A549 (cell line): ENCODE measurements around the gene ZSCAN10. TPM values are rescaled to one million over a fixed set of nuclear protein-coding genes. Genes with fewer than 3 reads are reported as not detected.

Experiments used
- ATAC-seq, 2 experiments: fragments of 200-7000 bp in 1 of 2; fragments of >200 bp in 1 of 2; cut with Nextera tagmentation in 1 of 2; cut with Tn5 transposase in 1 of 2; 3 replicates each; pipeline versions ENCODE4 v1.8.0 to v1.9.1; 2018 to 2020; ENCODE audit warnings: mild to moderate bottlenecking in 1 of 2, moderate library complexity in 1 of 2
- CTCF ChIA-PET: fragments of 300-600 bp; sonication (Branson Sonifier 250); formaldehyde crosslinking; extraction: SDS; loops from one replicate; lab custom pipeline; 2021; ENCODE audit warnings: antibody characterized with exemption, inconsistent platforms; lab: Yijun Ruan, JAX
- POLR2A ChIA-PET: fragments of 350-600 bp; formaldehyde crosslinking; extraction: SDS; loops from one replicate; lab custom pipeline; 2021; ENCODE audit warnings: antibody characterized with exemption, inconsistent platforms; lab: Yijun Ruan, JAX
- DNase-seq, 2 experiments: peaks; one replicate each; pipeline versions ENCODE4 v3.0.0 to v3.0.0-alpha.2; 2011 to 2016; ENCODE audit warnings: low read depth in 1 of 2, low spot score in 1 of 2
- FAIRE-seq: peaks from 2 replicates; lab custom pipeline; 2011; peaks lifted over from hg19 to GRCh38; lab: Jason Lieb, UNC
- H3K27ac ChIP-seq, 2 experiments: fragments of >200 bp; sonication (Bioruptor Twin); formaldehyde crosslinking; 3 replicates each; pipeline ENCODE4 v1.5.1; 2016 to 2017
- H3K4me1 ChIP-seq: fragments of >200 bp; sonication (Bioruptor Twin); formaldehyde crosslinking; 3 replicates; pipeline ENCODE4 v1.6.1; 2016
- H3K4me2 ChIP-seq: fragments of >200 bp; sonication (Bioruptor Twin); formaldehyde crosslinking; 3 replicates; pipeline ENCODE4 v1.6.1; 2016
- H3K4me3 ChIP-seq: fragments of >200 bp; sonication (Bioruptor Twin); formaldehyde crosslinking; 3 replicates; pipeline ENCODE4 v1.5.1; 2016
- H3K9me3 ChIP-seq: fragments of >200 bp; sonication (Bioruptor Twin); formaldehyde crosslinking; 3 replicates; pipeline ENCODE4 v1.6.1; 2016
- BHLHE40 ChIP-seq: IDR thresholded peaks from 2 replicates; pipeline ENCODE4 v1.6.1; 2012; ENCODE audit warnings: low read depth, low read length, inconsistent platforms
- CBX2 ChIP-seq: fragments of 200-600 bp; sonication (generic); IDR thresholded peaks from 2 replicates; pipeline ENCODE4 v1.6.1; 2016; ENCODE audit warnings: low read depth, mild to moderate bottlenecking, borderline replicate concordance
- CBX8 ChIP-seq: fragments of 200-600 bp; sonication (generic); IDR thresholded peaks from 2 replicates; pipeline ENCODE4 v1.6.1; 2016
- CHD2 ChIP-seq: fragments of 150-350 bp; IDR thresholded peaks from 2 replicates; pipeline ENCODE4 v1.6.1; 2014; ENCODE audit warnings: low read length; ENCODE audit not compliant: partially characterized antibody
- CHD4 ChIP-seq: fragments of 200-600 bp; sonication (generic); IDR thresholded peaks from 2 replicates; pipeline ENCODE4 v1.6.1; 2016; ENCODE audit warnings: antibody characterized with exemption, mild to moderate bottlenecking, borderline replicate concordance
- EHF ChIP-seq: fragments of 250-450 bp; sonication (Bioruptor Pico); IDR thresholded peaks from 2 replicates; pipeline ENCODE4 v1.5.0; 2020; ENCODE audit warnings: mild to moderate bottlenecking
- EHMT2 ChIP-seq: fragments of 200-600 bp; sonication (generic); IDR thresholded peaks from 2 replicates; pipeline ENCODE4 v1.6.1; 2016; ENCODE audit warnings: antibody characterized with exemption, low read depth, mild to moderate bottlenecking, moderate library complexity
- EP300 ChIP-seq, 2 experiments: fragments of >200 bp; sonication (Bioruptor Twin); formaldehyde crosslinking; IDR thresholded peaks; 2 replicates in 1 of 2; 3 replicates in 1 of 2; pipeline ENCODE4 v1.6.1; 2016 to 2017
- ESRRA ChIP-seq: fragments of 150-350 bp; IDR thresholded peaks from 2 replicates; pipeline ENCODE4 v1.6.1; 2014; ENCODE audit warnings: mild to moderate bottlenecking, low read length, borderline replicate concordance
- FOXS1 ChIP-seq: fragments of 250-450 bp; sonication (Bioruptor Pico); IDR thresholded peaks from 2 replicates; pipeline ENCODE4 v1.5.0; 2020; ENCODE audit warnings: mild to moderate bottlenecking, moderate library complexity
- HEYL ChIP-seq: fragments of 250-450 bp; sonication (Bioruptor Pico); IDR thresholded peaks from 2 replicates; pipeline ENCODE4 v1.8.0; 2021; ENCODE audit warnings: mild to moderate bottlenecking, moderate library complexity
- HOXB5 ChIP-seq: fragments of 250-450 bp; sonication (Bioruptor Pico); IDR thresholded peaks from 2 replicates; pipeline ENCODE4 v1.5.0; 2020; ENCODE audit warnings: mild to moderate bottlenecking, moderate library complexity
- JUNB ChIP-seq: fragments of >200 bp; sonication (Bioruptor Twin); formaldehyde crosslinking; IDR thresholded peaks from 2 replicates; pipeline ENCODE4 v1.6.1; 2016
- KDM1A ChIP-seq: fragments of 200-600 bp; sonication (generic); IDR thresholded peaks from 2 replicates; pipeline ENCODE4 v1.6.1; 2016; ENCODE audit warnings: low read depth, mild to moderate bottlenecking
- MYC ChIP-seq: IDR thresholded peaks from 2 replicates; pipeline ENCODE4 v1.6.1; 2012; ENCODE audit warnings: mild to moderate bottlenecking, inconsistent platforms, low read length, improper control_type of control experiment, borderline replicate concordance
- NFE2L2 ChIP-seq: fragments of 150-350 bp; conservative IDR thresholded peaks from 2 replicates; pipeline ENCODE4 v1.6.1; 2014; ENCODE audit warnings: low read length
- NR3C1 ChIP-seq: fragments of >200 bp; sonication (Bioruptor Twin); formaldehyde crosslinking; IDR thresholded peaks from 3 replicates; pipeline ENCODE4 v1.6.1; 2017
- PHF8 ChIP-seq: fragments of 200-600 bp; sonication (generic); IDR thresholded peaks from 2 replicates; pipeline ENCODE4 v1.6.1; 2016; ENCODE audit warnings: low read depth, mild to moderate bottlenecking, antibody characterized with exemption, moderate library complexity, borderline replicate concordance
- POLR2A ChIP-seq: IDR thresholded peaks from 2 replicates; pipeline ENCODE4 v1.6.1; 2012; ENCODE audit warnings: mild to moderate bottlenecking, low read length
- POLR2AphosphoS2 ChIP-seq: conservative IDR thresholded peaks from 2 replicates; pipeline ENCODE4 v1.6.1; 2012; ENCODE audit warnings: low read length, improper control_type of control experiment, inconsistent platforms
- RAD21 ChIP-seq, 2 experiments: fragments of >200 bp in 1 of 2; sonication (Bioruptor Twin) in 1 of 2; formaldehyde crosslinking in 1 of 2; IDR thresholded peaks in 1 of 2; conservative IDR thresholded peaks in 1 of 2; 2 replicates in 1 of 2; 3 replicates in 1 of 2; pipeline ENCODE4 v1.6.1; 2012 to 2018; ENCODE audit warnings: inconsistent platforms in 1 of 2
- SMC3 ChIP-seq: fragments of >200 bp; sonication (Bioruptor Twin); formaldehyde crosslinking; IDR thresholded peaks from 3 replicates; pipeline ENCODE4 v1.6.1; 2018; ENCODE audit warnings: inconsistent platforms
- SREBF2 ChIP-seq: fragments of 450-650 bp; IDR thresholded peaks from 2 replicates; pipeline ENCODE4 v1.6.1; 2014; ENCODE audit warnings: mild to moderate bottlenecking, moderate library complexity
- ZFP36 ChIP-seq: fragments of 450-650 bp; IDR thresholded peaks from 2 replicates; pipeline ENCODE4 v1.6.1; 2014; ENCODE audit warnings: borderline replicate concordance; ENCODE audit not compliant: partially characterized antibody
- WGBS: methylation state at CpG from one replicate; pipeline ENCODE4 v1.1.6; 2017; ENCODE audit errors: missing lambda C conversion rate; 5-methylcytosine and 5-hydroxymethylcytosine counted together
- polyA plus RNA-seq, 4 experiments: library from polyadenylated mRNA; depleted of rRNA in 3 of 4; stranded (reverse); fragments of >200 nt; fragmentation: RNase III in 1 of 4; extraction: RNeasy Plus Mini Kit Qiagen cat#74134 plus additional on column Dnase treatment in 1 of 4; gene quantifications; 2 replicates in 3 of 4; 3 replicates in 1 of 4; pipeline ENCODE4 v1.2.3, GENCODE V29; 2011 to 2017

ZSCAN10 gene
- polyA plus RNA-seq, 2 of the 4 experiments (the other 2 are of a cell fraction): 0.08 TPM; not detected in 1

- TF ChIP-seq NFE2L2: no peak
- no peak for TF ChIP-seq HEYL (CRISPR knock-in tag)
- no peak for TF ChIP-seq CBX8
- TF ChIP-seq SMC3: no peak
- no peak for TF ChIP-seq SREBF2
- TF ChIP-seq EHF (CRISPR knock-in tag): no peak
- no peak for TF ChIP-seq MYC
- no peak for TF ChIP-seq ESRRA
- TF ChIP-seq CHD2: no peak
- no peak for TF ChIP-seq NR3C1
Measured at GRCh38 chr16:3119286-3119685, 20.2 kb upstream of the ZSCAN10 start (continued).

GRCh38 chr16:3118846-3119245 lies 19.8 kb upstream of the ZSCAN10 start:
- Histone ChIP-seq H3K9me3 (no peaks in the 10 kb centered on the region), H3K4me3 (no peak overlapping the region), H3K27ac (no peak overlapping the region), H3K4me2 (no peak overlapping the region), H3K4me1 (peaks cover 8% of the 10 kb centered on the region)
- ATAC-seq: no peak
- ChIA-PET CTCF (interaction anchor here (0.7 to 7.2 kb wide), 6 partner anchors 10 to 77 kb away, joined by 3 to 45 read pairs (median 6); partner anchors contain the start of gene ZNF213), POLR2A (interaction anchor here (0.6 kb wide), 1 partner anchor 71 kb away, joined by 3 read pairs; no protein-coding TSS in a partner anchor)
- TF ChIP-seq CBX8 (no peak), NFE2L2 (no peak), EHMT2 (no peak), KDM1A (no peak), CHD2 (no peak), NR3C1 (no peak)
- no peak for FAIRE-seq
- 91% methylated on average over 20 of the region's 20 CpGs for WGBS
- DNase-seq: no peak

GRCh38 chr16:3118204-3118790 lies 19.2 kb upstream of the ZSCAN10 start:
- WGBS: 93% methylated on average over 15 of the region's 16 CpGs
- no peaks in the 10 kb centered on the region for H3K9me3 ChIP-seq
- CTCF ChIA-PET: interaction anchor here (0.6 to 7.2 kb wide), 7 partner anchors 11 to 76 kb away, joined by 3 to 45 read pairs (median 4); no protein-coding TSS in a partner anchor
- FAIRE-seq: no peak
- no peak overlapping the region for H3K4me2 ChIP-seq
- DNase-seq: no peak
- H3K27ac ChIP-seq: no peak overlapping the region
- TF ChIP-seq ZFP36: no peak
- TF ChIP-seq EHMT2: no peak
- no peak for TF ChIP-seq FOXS1
- TF ChIP-seq JUNB: no peak
- TF ChIP-seq HOXB5 (CRISPR knock-in tag): no peak
- no peak for TF ChIP-seq PHF8
- no peak for TF ChIP-seq HEYL (CRISPR knock-in tag)
- TF ChIP-seq CBX2: no peak
- TF ChIP-seq EP300 (IDR thresholded peaks at IDR 0.05): no peak
- no peak for TF ChIP-seq CHD4
- TF ChIP-seq POLR2AphosphoS2: no peak
- TF ChIP-seq RAD21 (conservative IDR thresholded peaks at IDR 0.05 in 1 of 2, IDR thresholded peaks at IDR 0.05 in 1 of 2): no peak
- H3K4me3 ChIP-seq: no peak overlapping the region
- H3K4me1 ChIP-seq: peaks cover 9% of the 10 kb centered on the region
- ATAC-seq: no peak
- POLR2A ChIA-PET: interaction anchor here (0.6 to 1.3 kb wide), 2 partner anchors 17 to 71 kb away, joined by 3 to 5 read pairs; partner anchors contain the start of gene ZNF213

GRCh38 chr16:3115561-3115960 lies 16.5 kb upstream of the ZSCAN10 start:
- Histone ChIP-seq H3K4me1 (peaks cover 18% of the 10 kb centered on the region), H3K4me2 (no peak overlapping the region), H3K9me3 (no peaks in the 10 kb centered on the region), H3K4me3 (no peak overlapping the region), H3K27ac (no peak overlapping the region)
- ATAC-seq: no peak
- no peak for TF ChIP-seq SMC3
- no peak for TF ChIP-seq POLR2A
- TF ChIP-seq BHLHE40: no peak
- no peak for TF ChIP-seq CBX8
- ChIA-PET POLR2A (interaction anchor here (2.5 kb wide), 1 partner anchor 9 kb away, joined by 9 read pairs; no protein-coding TSS in a partner anchor), CTCF (interaction anchor here (0.7 to 6.5 kb wide), 8 partner anchors 9 to 84 kb away, joined by 3 to 46 read pairs (median 4); partner anchors contain the start of gene IL32)
- FAIRE-seq: no peak
- WGBS: 74% methylated on average over 8 of the region's 14 CpGs
- no peak for DNase-seq
